Vagina (tissue), 2 donors: ENCODE measurements around the gene GSG1L. TPM values are rescaled to one million over a fixed set of nuclear protein-coding genes. Genes with fewer than 3 reads are reported as not detected.

Source experiments
- DNase-seq, 2 donors: peaks; one replicate each; pipeline ENCODE4 v3.0.0-alpha.2; 2017; ENCODE audit errors: extremely low spot score in 2 of 2
- H3K27ac ChIP-seq: fragments of 200-600 bp; sonication (generic); one replicate; pipeline ENCODE4 v1.5.1; 2019
- H3K27me3 ChIP-seq: fragments of 200-600 bp; sonication (generic); one replicate; pipeline ENCODE4 v1.5.1; 2019
- H3K36me3 ChIP-seq, 2 donors: fragments of 200-600 bp; sonication (generic); one replicate each; pipeline ENCODE4 v1.5.1; 2017 to 2019
- H3K4me1 ChIP-seq: fragments of 200-600 bp; sonication (generic); one replicate; pipeline ENCODE4 v1.5.1; 2019
- H3K4me3 ChIP-seq, 2 donors: fragments of 200-600 bp; sonication (generic); 1 replicate in 1 of 2; 2 replicates in 1 of 2; pipeline ENCODE4 v1.5.1; 2016 to 2019
- H3K9me3 ChIP-seq: fragments of 200-600 bp; sonication (generic); one replicate; pipeline ENCODE4 v1.5.1; 2019
- POLR2A ChIP-seq, 2 donors: fragments of 450-650 bp; IDR thresholded peaks; one replicate each; pipeline ENCODE4 v1.6.1; 2017; ENCODE audit warnings: antibody characterized with exemption in 2 of 2, mild to moderate bottlenecking in 2 of 2, moderate library complexity in 2 of 2
- POLR2AphosphoS5 ChIP-seq, 2 donors: sonication (generic); formaldehyde crosslinking; IDR thresholded peaks; one replicate each; pipeline ENCODE4 v1.9.0; 2017; ENCODE audit warnings: antibody characterized with exemption in 2 of 2, mild to moderate bottlenecking in 2 of 2, low read depth in 1 of 2; ENCODE audit not compliant: insufficient read depth in 1 of 2
- intact Hi-C: fragments of 100-400 bp; cut with DNase I; formaldehyde crosslinking; loops from one replicate; pipeline ENCODE4 v1.15.1; 2023
- total RNA-seq: library from RNA; depleted of rRNA; stranded (reverse); fragments of >200 nt; gene quantifications from one replicate; pipeline ENCODE4 v1.2.3, GENCODE V29; 2016
- TF ChIP-seq, protein P1 (sequence below), 3 experiments: fragments of 450-650 bp in 2 of 3; fragments of 200-600 bp in 1 of 3; sonication (generic) in 1 of 3; IDR thresholded peaks; one replicate each; pipeline ENCODE4 v1.5.1; 2017 to 2019; ENCODE audit warnings: antibody characterized with exemption in 3 of 3, mild to moderate bottlenecking in 2 of 3, moderate library complexity in 2 of 3

Gene GSG1L
- total RNA-seq, 1 donor from 2014 or later = not detected

- H3K4me3 ChIP-seq = no peak overlapping the region
- H3K27me3 ChIP-seq = no peaks in the 10 kb centered on the region
- no peak overlapping the region for H3K27ac ChIP-seq
- DNase-seq = peak in 1 of 2 donors; percentile 52
- H3K9me3 ChIP-seq = no peaks in the 10 kb centered on the region
- no peaks in the 10 kb centered on the region for H3K36me3 ChIP-seq
- intact Hi-C loops = no loop called here
- H3K4me1 ChIP-seq = no peaks in the 10 kb centered on the region
- TF ChIP-seq, protein P1, sequence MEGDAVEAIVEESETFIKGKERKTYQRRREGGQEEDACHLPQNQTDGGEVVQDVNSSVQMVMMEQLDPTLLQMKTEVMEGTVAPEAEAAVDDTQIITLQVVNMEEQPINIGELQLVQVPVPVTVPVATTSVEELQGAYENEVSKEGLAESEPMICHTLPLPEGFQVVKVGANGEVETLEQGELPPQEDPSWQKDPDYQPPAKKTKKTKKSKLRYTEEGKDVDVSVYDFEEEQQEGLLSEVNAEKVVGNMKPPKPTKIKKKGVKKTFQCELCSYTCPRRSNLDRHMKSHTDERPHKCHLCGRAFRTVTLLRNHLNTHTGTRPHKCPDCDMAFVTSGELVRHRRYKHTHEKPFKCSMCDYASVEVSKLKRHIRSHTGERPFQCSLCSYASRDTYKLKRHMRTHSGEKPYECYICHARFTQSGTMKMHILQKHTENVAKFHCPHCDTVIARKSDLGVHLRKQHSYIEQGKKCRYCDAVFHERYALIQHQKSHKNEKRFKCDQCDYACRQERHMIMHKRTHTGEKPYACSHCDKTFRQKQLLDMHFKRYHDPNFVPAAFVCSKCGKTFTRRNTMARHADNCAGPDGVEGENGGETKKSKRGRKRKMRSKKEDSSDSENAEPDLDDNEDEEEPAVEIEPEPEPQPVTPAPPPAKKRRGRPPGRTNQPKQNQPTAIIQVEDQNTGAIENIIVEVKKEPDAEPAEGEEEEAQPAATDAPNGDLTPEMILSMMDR (IDR thresholded peaks at IDR 0.05) = no peak
- TF ChIP-seq POLR2A (IDR thresholded peaks at IDR 0.05) (no peak), POLR2AphosphoS5 (IDR thresholded peaks at IDR 0.05; ENCODE audit: insufficient read depth in 1 of 2, low read depth in 1 of 2) (no peak)
These were observed 96.8 kb downstream of the GSG1L start for GRCh38 chr16:27966756-27967155.

DNA sequence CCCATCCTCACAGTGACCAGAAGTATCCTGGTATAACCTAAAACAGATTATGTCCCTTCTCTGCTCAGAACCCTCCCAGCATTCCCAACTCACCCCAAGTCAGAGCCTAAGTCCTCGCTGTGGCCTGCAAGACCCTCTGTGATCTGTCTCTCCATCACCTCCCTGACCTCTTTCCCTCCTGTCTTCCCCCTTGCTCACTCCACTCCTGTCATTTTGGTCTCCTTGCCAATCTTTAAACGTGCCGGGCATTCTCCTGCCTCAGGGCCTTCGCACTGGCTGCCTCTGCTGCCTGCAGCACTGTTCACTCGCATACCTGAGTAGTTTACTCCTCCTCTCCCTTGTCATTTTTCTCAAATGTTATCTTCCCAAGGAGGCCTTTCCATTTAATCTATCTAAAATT is 97.7 kb downstream of the GSG1L start:
- Histone ChIP-seq H3K9me3 (no peaks in the 10 kb centered on the region), H3K36me3 (no peaks in the 10 kb centered on the region), H3K4me1 (no peaks in the 10 kb centered on the region), H3K27ac (no peak overlapping the region), H3K27me3 (no peaks in the 10 kb centered on the region), H3K4me3 (no peak overlapping the region)
- TF ChIP-seq POLR2A (IDR thresholded peaks at IDR 0.05) (no peak), POLR2AphosphoS5 (IDR thresholded peaks at IDR 0.05; ENCODE audit: insufficient read depth in 1 of 2, low read depth in 1 of 2) (no peak)
- TF ChIP-seq, protein P1 (IDR thresholded peaks at IDR 0.05) = no peak
- intact Hi-C loops = no loop called here
- DNase-seq = peak in 1 of 2 donors; percentile 46

GRCh38 chr16:27963471-27963965 is 100.0 kb downstream of the GSG1L start:
- H3K36me3 ChIP-seq = no peaks in the 10 kb centered on the region
- H3K4me3 ChIP-seq = no peak overlapping the region
- H3K9me3 ChIP-seq = no peaks in the 10 kb centered on the region
- TF ChIP-seq POLR2A (IDR thresholded peaks at IDR 0.05) = no peak
- intact Hi-C loops = no loop called here
- H3K27ac ChIP-seq = no peak overlapping the region
- DNase-seq = peak in 1 of 2 donors; percentile 74
- H3K27me3 ChIP-seq = no peaks in the 10 kb centered on the region
- H3K4me1 ChIP-seq = no peaks in the 10 kb centered on the region

DNA sequence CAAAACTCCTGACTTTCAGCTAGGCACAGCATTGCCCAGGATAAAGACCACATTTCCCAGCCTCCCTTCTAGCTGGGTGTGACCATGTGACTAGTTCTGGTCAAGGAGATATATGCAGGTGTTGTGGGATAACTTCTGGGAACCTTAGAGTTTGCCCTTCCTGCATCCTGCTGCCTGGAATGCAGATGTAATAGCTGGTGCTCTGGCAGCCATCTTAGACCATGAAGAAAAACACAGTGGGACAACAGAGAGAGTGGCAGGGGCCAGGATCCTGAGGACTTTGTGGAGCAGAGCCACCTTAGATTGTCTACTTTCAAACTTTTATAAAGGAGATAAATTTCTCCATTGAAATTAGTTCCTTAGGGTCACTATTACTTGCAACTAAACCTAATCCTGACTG is 101.3 kb downstream of the GSG1L start:
- Histone ChIP-seq H3K27me3 (no peaks in the 10 kb centered on the region), H3K4me1 (no peaks in the 10 kb centered on the region), H3K27ac (no peak overlapping the region), H3K9me3 (no peaks in the 10 kb centered on the region), H3K4me3 (no peak overlapping the region), H3K36me3 (no peaks in the 10 kb centered on the region)
- intact Hi-C loops = no loop called here
- DNase-seq = peak in 1 of 2 donors; percentile 77
- TF ChIP-seq POLR2A (IDR thresholded peaks at IDR 0.05) (no peak), POLR2AphosphoS5 (IDR thresholded peaks at IDR 0.05; ENCODE audit: insufficient read depth in 1 of 2, low read depth in 1 of 2) (no peak)
- TF ChIP-seq, protein P1 (IDR thresholded peaks at IDR 0.05) = no peak

DNA sequence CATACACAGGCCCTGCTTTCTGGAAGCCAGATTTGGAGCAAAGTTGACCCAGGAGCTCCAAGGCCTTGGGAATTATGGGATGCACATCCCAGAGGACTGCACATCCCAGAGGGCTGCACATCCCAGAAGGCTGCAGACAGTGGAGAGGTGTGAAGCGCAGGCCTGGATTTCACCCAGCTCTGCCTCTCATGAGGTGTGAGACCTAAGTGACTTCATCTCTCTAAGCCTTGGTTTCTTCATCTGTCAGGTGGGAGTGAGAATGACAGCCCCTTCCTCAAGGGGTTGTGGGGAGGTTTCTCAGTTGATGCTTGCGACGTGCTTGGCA is 102.3 kb downstream of the GSG1L start:
- H3K27ac ChIP-seq = no peak overlapping the region
- H3K36me3 ChIP-seq = no peaks in the 10 kb centered on the region
- no peaks in the 10 kb centered on the region for H3K9me3 ChIP-seq
- no peaks in the 10 kb centered on the region for H3K27me3 ChIP-seq
- TF ChIP-seq, protein P1 (IDR thresholded peaks at IDR 0.05) = no peak
- no peak for TF ChIP-seq POLR2AphosphoS5 (IDR thresholded peaks at IDR 0.05; ENCODE audit: insufficient read depth in 1 of 2, low read depth in 1 of 2)
- no peak for TF ChIP-seq POLR2A (IDR thresholded peaks at IDR 0.05)
- H3K4me3 ChIP-seq = no peak overlapping the region
- DNase-seq = peak in 1 of 2 donors; percentile 72
- H3K4me1 ChIP-seq = no peaks in the 10 kb centered on the region
- intact Hi-C loops = no loop called here
